HepG2 (cell line): ENCODE measurements around the gene KRTAP3-3.

Experiments
- ESRRA ChIP-seq: sonication (generic); formaldehyde crosslinking; IDR thresholded peaks from 2 replicates; pipeline ENCODE4 v1.5.1; 2020; ENCODE audit warnings: mild to moderate bottlenecking, low read depth, missing genetic modification reagents
- FOXK2 ChIP-seq: fragments of 450-650 bp; IDR thresholded peaks from 2 replicates; pipeline ENCODE4 v1.6.1; 2016
- MTA3 ChIP-seq: sonication (generic); formaldehyde crosslinking; IDR thresholded peaks from 2 replicates; pipeline ENCODE4 v1.4.0; 2020; ENCODE audit warnings: missing genetic modification reagents
- NFIC ChIP-seq: IDR thresholded peaks from 2 replicates; pipeline ENCODE4 v1.6.1; 2012; ENCODE audit warnings: mild to moderate bottlenecking, low read length, inconsistent platforms
- POLR2A ChIP-seq, 2 experiments: IDR thresholded peaks; 2 replicates each; pipeline ENCODE4 v1.6.1; 2011; ENCODE audit warnings: low read depth in 2 of 2, low read length in 2 of 2, mild to moderate bottlenecking in 1 of 2, moderate library complexity in 1 of 2; ENCODE audit not compliant: insufficient read depth in 1 of 2
- RAD21 ChIP-seq: fragments of 450-650 bp; formaldehyde crosslinking; IDR thresholded peaks from 2 replicates; pipeline ENCODE4 v1.5.0; 2020; ENCODE audit warnings: mild to moderate bottlenecking
- SYNCRIP ChIP-seq: fragments of 200-400 bp; formaldehyde crosslinking; IDR thresholded peaks from 2 replicates; pipeline ENCODE4 v1.6.1; 2018; ENCODE audit warnings: mild to moderate bottlenecking, low read depth, low read length; ENCODE audit not compliant: insufficient read depth
- ZFP36 ChIP-seq: fragments of 150-350 bp; IDR thresholded peaks from 2 replicates; pipeline ENCODE4 v1.6.1; 2018; ENCODE audit warnings: borderline replicate concordance, low read length, low read depth; ENCODE audit not compliant: partially characterized antibody
- ZNF496 ChIP-seq: sonication (generic); formaldehyde crosslinking; IDR thresholded peaks from 2 replicates; pipeline ENCODE4 v1.8.1; 2023; ENCODE audit warnings: mild to moderate bottlenecking, moderate library complexity, missing genetic modification reagents; ENCODE audit not compliant: insufficient replicate concordance
- ZNF549 ChIP-seq: sonication (generic); formaldehyde crosslinking; IDR thresholded peaks from 2 replicates; pipeline ENCODE4 v1.5.0; 2020; ENCODE audit warnings: missing genetic modification reagents
- ZNF619 ChIP-seq: sonication (generic); formaldehyde crosslinking; IDR thresholded peaks from 2 replicates; pipeline ENCODE4 v1.4.0; 2020; ENCODE audit warnings: mild to moderate bottlenecking, missing genetic modification reagents
- ZNF687 ChIP-seq: sonication (generic); formaldehyde crosslinking; IDR thresholded peaks from 2 replicates; pipeline ENCODE4 v1.5.1; 2020; ENCODE audit warnings: mild to moderate bottlenecking, missing genetic modification reagents, moderate library complexity
- ZSCAN25 ChIP-seq: sonication (generic); formaldehyde crosslinking; IDR thresholded peaks from 2 replicates; pipeline ENCODE4 v1.8.0; 2022; ENCODE audit warnings: mild to moderate bottlenecking, missing genetic modification reagents

DNA sequence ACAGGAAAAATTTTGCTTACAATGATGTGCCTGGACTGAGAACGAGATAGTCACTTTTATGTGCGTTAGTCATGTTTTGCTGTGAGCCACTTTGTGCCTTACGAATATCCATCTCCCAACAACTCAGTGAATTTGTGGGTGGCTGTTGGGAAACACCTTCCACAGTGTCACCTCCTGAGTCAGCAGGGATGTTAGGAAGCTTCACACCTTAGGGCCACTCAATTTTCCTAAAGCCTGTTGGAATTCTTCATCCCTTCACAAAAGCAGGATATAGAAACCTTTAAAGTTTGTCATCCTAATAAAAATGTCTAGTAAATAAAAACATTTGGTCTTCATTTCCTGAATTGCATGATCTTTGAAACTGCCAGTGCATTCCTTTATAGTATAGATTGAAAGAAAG, 19.2 kb upstream of the KRTAP3-3 start:
- TF ChIP-seq ZNF619, result no peak
- no peak for TF ChIP-seq ZNF687 (CRISPR knock-in tag)
- no peak for TF ChIP-seq NFIC
- no peak for TF ChIP-seq RAD21 (CRISPR knock-in tag)
- no peak for TF ChIP-seq POLR2A (IDR thresholded peaks at IDR 0.05; ENCODE audit: insufficient read depth in 1 of 2, low read depth in 2 of 2, low read length in 2 of 2)
- no peak for TF ChIP-seq ESRRA (CRISPR knock-in tag)
- TF ChIP-seq SYNCRIP, result no peak
- no peak for TF ChIP-seq ZNF496
- TF ChIP-seq FOXK2, result no peak
- TF ChIP-seq ZFP36, result no peak
- no peak for TF ChIP-seq ZSCAN25 (CRISPR knock-in tag)
- TF ChIP-seq ZNF549, result no peak
- TF ChIP-seq MTA3 (CRISPR knock-in tag), result no peak
